GM12878 (cell line): ENCODE measurements around the gene HOXB3.

ENCODE experiments used
- CHD2 ChIP-seq: IDR thresholded peaks from 2 replicates; pipeline ENCODE4 v1.6.1; 2011; ENCODE audit warnings: low read depth, low read length, improper control_type of control experiment, borderline replicate concordance
- HDAC6 ChIP-seq: fragments of 200-600 bp; sonication (generic); IDR thresholded peaks from one replicate; pipeline ENCODE4 v1.8.0; 2017; ENCODE audit warnings: antibody characterized with exemption; ENCODE audit not compliant: unreplicated experiment
- RELA ChIP-seq: fragments of 450-650 bp; IDR thresholded peaks from 2 replicates; pipeline ENCODE4 v1.8.0; 2014; ENCODE audit warnings: borderline replicate concordance; ENCODE audit not compliant: partially characterized antibody
- STAT1 ChIP-seq: fragments of 450-650 bp; conservative IDR thresholded peaks from 2 replicates; pipeline ENCODE4 v1.6.1; 2014; ENCODE audit warnings: antibody characterized with exemption, mild to moderate bottlenecking
- TF ChIP-seq, protein P1 (sequence below): IDR thresholded peaks from 2 replicates; pipeline ENCODE4 v1.6.1; 2011; ENCODE audit warnings: low read depth, low read length, improper control_type of control experiment, borderline replicate concordance

DNA sequence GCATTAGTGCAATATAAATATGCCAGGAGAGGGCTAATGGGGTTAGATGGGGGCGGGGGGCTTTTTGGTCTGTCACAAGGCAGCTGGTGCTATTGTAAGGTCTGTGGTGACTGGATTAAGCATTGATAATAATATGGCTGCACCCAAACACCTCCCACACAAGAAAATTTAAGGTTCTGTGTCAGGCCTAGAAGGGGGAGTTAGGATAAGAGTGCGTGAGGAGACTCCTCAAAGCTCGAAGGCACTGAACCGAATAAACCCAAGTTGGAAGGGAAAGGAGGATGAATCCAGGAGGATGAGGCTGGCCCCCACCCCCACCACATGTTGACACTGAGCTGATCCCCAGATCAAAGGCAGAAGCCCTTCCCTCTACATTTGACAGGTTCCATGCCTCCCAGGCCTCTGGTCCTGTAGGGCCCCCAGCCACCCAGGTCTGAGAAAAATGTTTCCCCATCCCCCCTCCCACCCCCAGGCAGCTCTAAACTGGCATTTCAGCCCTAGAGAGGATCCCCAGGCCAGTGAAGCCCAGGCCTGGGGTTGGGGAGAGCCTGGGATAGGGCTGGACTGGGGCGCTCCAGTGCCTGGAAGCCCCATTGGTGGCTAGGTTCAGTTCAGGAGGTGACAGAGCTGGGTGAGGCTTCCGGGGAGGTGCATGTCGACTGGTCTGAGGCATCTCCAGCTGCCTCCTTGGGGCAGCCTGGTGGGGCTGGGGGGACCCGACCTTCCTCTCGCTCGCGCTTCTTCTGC, 60.9 kb downstream of the HOXB3 start:
- TF ChIP-seq STAT1 (no peak), RELA (no peak), CHD2 (no peak), HDAC6 (no peak)
- TF ChIP-seq, protein P1, sequence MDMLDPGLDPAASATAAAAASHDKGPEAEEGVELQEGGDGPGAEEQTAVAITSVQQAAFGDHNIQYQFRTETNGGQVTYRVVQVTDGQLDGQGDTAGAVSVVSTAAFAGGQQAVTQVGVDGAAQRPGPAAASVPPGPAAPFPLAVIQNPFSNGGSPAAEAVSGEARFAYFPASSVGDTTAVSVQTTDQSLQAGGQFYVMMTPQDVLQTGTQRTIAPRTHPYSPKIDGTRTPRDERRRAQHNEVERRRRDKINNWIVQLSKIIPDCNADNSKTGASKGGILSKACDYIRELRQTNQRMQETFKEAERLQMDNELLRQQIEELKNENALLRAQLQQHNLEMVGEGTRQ = no peak
